Ramos (cell line): ENCODE measurements around the gene NBAS.

Source experiments
- in situ Hi-C: fragments of 300-500 bp; cut with MboI; formaldehyde crosslinking; loops from one replicate; pipeline ENCODE4 v1.14.3; 2022; ENCODE audit warnings: low sequenced_read_pairs; ENCODE audit not compliant: unreplicated experiment

NBAS gene

DNA sequence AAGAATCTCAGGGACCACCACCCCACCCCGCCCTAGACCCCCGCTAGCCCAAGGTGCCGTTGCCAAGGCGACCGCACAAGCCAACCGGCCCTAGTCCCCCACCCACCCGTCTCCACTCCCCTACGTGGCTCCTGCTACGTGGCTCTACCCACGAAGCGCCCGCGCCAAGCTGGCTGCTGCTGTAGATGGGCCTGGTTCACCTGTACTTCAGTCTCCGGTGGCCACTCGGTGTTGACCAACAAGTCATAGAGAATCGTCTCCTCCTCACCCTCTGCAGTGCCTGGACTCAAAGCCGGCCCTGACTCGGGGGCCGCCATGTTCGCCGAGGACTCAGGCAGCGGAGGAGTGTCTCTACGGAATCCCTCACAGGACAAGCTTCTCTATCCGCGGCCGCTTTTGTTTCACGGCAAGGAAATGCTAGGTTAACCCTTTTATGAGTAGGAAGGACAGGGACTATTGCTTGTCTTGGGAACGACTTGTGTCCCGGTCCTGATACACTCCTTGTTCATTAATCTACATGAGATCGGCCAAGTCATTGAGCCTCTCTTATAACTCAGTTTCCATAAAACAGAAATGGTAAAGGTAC lies at the start of gene NBAS:
TSS of gene NBAS (minus strand) at position 347 of the 586 bp plus-strand sequence. CDS start at position 317, 30 bp downstream.
- in situ Hi-C loops, result no loop called here

DNA sequence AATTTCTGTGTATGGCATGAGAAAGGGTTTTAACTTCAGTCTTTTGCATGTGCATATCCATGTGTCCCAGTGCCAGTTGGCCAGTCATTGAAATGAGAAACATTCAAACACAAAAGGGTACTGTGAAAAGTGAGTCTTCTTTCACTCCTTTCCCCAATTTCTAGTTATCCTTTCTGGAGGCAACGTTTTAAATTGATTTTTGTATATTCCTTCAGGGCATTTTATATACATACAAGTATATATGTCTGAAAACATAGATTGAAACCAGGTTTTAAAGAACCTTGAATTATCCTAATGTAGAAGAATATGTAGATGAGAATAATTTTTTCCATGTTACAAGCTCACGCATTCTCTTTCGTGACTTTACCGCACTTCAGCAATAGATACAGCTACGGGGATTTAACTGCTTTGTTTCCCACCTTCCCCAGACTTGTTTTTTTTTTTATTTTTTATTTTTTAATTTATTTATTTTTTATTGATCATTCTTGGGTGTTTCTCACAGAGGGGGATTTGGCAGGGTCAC lies 49.4 kb upstream of the NBAS start:
- in situ Hi-C loops, result no loop called here

DNA sequence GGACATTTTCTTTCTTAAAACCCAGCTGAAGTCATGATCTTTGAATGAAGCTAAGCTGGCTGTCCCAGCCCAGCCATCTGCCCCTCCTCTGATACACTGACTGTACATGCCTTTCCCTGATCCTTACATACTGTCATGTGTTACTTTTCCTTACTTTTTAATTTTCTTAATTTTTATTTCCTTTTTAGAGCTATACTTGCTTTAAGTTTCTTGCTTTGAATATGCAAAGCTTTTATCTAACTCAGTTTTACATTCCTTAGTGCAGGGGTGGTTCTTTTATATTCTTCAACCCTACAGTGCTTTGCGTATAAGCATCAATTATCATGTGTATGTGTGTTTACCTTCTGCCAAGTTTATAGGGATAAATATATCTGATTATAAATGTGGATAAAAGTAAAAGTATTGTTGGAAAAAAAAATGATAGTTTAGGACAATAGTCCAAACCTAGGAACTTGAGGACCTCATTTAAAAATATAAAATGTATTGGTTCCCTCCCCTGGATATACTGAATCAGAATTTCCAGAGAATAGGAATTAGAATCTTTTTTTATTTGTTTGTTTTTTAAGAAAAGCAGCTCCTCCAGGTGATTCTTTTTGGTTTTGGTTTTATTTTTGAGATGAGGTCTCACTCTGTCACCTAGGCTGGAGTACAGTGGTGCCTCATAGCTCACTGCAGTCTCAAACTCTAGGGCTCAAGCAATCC lies 48.4 kb upstream of the NBAS start:
- in situ Hi-C loops, result no loop called here

DNA sequence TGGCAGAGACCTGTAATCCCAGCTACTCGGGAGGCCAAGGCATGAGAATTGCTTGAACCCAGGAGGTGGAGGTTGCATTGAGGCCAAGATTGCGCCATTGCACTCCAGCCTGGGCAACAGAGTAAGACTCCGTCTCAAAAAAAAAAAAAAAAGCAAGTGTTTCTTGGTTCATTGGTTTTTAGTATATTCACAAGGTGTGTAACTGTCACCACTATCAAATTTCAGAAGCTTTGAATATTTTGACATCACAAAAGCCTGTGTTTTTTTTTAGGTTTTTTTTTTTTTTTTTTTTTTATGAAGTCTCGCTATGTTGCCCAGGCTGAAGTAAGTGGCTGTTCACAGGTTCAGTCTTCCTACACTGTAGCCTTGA lies 47.2 kb upstream of the NBAS start:
- in situ Hi-C loops, result no loop called here

DNA sequence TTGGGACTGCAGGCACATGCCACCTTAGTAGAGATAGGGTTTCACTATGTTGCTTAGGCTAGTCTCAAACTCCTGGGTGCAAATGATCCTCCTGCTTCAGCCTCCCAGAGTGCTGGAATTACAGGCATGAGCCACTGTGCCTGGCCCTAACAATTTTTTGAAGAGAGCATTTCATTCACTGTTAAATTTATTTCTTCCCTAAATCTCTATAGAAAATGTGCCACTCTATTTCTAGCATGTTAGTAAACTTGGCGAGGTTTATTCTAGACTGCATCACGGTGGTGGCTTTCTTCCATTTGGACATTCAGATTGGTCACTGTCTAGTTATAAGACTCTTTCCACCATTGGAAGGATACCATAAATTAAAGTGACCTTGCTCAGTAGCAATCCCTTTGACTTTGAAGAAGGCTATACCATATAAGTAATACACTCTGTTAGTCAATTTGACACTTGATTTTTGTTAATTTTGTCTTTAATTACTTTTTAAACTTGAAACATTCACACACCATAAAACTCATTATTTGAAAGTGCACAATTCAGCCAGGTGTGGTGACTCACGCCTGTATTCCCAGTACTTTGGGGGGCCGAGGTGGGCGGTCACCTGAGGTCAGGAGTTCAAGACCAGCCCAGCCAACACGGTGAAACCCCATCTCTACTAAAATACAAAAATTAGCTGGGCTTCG lies 46.7 kb upstream of the NBAS start:
- in situ Hi-C loops, result no loop called here

DNA sequence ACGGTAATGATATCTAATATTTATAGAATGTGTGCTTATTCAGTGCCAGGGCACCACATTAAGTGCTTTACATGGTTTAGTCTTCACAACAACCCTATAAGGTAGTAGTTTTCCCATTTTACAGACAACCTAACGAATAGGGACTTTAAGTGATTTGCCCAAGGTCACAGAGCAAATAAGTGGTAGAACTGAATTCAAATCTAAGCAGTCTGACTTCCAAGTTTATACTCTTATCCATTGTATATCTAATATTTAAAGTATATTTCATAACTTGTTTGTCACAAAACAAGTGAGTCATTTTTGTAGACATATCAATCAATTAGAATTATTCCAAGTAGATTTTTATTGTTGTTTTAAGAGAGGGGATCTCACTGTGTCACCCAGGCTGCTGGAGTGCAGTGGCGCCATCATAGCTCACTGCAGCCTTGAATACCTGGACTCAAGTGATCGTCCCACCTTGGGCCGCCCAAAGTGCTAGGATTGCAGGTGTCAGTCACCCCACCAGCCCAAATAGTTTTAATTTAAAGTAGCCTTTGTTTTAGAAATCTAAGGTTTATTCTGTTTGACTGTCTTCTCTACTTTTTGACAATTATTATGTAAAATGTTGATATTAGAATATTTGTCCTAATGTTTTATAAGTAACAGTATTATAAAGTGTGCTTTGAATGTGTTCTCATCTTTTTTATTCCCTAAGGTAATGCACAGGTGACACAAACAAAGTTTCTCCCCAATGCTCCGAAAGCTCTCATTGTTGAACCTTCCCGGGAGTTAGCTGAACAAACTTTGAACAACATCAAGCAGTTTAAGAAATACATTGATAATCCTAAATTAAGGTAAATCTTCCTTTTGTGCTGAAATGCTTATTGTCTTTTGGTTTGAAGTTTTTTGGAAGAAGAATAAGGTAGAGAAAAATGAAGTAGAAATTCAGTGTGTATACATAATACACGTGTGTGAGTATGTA lies 45.6 kb upstream of the NBAS start:
- in situ Hi-C loops, result no loop called here

DNA sequence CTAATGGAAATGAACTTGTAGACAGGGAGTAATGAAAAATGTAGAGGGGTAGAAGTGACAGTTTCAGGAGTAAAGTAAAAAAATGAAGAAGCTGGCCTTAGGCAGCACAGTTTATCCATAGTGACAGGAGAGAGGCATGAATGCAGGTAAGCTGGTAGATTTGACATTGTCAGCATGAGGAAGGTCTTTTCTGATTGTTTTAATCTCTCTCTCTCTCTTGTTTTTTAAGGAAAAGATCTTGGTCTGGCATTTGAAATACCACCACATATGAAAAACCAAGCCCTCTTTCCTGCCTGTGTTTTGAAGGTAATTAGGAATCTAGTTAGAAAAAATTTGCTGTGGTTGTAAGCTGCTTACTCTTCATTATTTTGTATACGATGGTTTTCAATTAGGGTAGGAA lies 44.6 kb upstream of the NBAS start:
- in situ Hi-C loops, result no loop called here

DNA sequence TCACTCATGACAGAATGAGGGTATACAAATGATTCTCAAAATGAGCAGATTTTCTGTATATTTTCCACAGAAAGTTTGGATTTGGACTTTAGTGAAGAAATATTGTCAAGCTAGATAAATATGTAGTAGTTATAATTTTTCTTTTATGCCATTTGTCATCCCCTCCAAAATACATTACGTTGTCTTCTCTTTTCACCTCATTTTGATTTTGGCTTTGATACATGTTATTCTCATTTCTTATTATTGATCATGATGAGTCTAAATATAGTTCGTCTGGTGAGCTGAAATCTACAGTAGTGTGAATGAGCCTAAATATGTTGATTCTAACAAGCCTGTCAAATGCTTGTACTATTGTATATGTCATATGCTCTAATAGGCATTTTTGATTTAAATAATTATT lies 42.8 kb upstream of the NBAS start:
- in situ Hi-C loops, result no loop called here

DNA sequence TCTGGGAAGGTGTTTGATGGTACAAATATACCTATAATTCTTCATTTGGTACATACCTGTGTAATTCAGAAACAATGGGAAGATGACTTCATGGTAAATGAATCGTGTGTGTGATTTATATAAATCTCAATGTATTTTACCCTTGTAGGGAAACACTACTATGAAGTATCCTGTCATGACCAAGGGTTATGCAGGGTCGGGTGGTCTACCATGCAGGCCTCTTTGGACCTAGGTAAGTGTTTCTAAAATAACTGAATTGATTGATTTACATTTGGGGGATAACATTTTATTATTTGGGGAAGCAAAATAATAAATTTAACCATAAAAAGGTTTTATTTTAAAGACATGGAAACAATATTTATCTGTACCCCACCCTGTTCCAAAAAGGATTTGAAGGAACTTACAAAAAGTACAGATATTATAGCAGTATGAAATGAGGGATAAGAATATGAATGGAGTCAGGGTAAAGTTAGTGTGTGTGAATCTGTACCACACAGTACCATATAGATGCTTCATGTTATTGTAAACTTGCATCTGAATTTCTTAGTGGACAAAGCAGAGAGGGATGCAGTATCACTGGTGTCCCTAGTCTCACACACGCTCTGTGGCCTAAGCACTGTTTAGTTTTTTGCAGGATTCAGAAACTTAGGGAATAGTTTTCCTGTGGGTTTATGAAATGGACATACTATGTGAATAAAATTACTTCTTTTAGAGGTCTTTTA lies 42.1 kb upstream of the NBAS start:
- in situ Hi-C loops, result no loop called here

DNA sequence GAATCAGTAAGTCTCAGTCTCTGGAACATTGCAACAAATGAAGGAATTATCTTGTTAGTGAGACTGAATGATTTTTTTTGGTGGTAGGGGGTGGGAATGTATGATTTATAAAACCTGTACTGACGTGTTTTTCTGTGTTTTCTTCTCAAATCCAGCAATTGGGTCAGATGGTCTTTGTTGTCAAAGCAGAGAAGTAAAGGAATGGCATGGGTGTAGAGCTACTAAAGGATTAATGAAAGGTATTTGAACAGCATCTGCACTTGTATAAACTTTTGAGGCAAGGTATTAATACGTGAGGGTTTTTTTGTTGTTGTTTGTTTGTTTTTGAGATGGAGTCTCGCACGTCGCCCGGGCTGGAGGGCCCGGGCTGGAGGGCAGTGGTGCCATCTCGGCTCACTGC lies 41.3 kb upstream of the NBAS start:
- in situ Hi-C loops, result no loop called here

DNA sequence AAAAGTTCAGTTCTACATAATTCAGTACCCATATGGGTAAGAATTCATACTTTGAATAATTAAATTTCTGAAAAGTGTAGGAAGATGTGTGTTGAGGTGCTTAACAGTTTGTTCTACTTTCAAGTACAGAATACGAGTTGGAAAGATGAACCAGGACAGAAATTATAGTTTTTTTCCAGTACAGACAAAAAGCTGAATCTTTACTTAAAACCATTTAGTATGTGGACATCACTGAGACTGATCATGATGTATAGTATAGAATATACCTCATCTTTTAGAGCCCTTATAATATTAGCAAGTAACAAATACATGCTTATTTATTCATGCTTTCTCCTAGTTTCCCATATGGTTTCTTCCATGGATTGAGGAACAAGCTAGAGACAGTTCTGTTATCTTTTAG lies 40.5 kb upstream of the NBAS start:
- in situ Hi-C loops, result no loop called here

DNA sequence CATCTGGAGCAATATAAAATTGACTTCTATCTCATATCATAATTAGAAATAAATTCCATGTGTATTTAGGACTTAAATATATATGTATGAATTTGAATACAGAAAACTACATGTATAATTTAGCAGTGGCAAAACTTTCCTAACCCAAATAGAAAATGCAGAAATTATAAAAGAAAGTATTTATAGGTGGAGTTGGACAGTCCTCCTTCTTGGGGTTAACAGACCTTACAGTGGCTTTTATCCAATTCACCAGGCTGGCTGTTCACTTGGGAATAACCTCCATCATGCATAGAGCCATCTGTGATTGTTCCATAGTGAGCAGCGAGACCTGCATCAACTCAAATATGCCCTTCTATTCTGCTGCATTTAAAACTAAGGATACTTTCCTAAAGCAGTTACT lies 38.9 kb upstream of the NBAS start:
- in situ Hi-C loops, result loop anchor here (25.0 kb wide), 1 partner anchor 463 kb away; no protein-coding TSS in a partner anchor

DNA sequence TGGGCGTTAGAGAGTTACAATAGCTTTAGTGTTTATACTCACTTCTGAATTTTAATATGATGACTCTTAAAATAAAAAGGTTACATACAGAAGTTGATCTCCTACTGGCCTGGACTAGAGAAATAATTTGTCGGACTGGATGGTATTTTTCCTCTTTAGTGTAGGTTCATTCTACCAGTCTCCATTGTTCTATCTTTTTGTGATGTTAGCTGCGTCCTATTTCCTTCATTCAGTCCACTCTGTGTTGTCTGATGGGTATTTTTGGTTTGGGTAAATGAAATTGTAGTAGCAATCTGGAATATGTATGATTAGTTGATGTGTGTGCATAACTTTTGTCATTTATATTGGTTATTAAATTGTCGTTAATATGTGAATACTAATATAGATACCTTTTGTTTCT lies 35.8 kb upstream of the NBAS start:
- in situ Hi-C loops, result loop anchor here (25.0 kb wide), 1 partner anchor 460 kb away; no protein-coding TSS in a partner anchor

DNA sequence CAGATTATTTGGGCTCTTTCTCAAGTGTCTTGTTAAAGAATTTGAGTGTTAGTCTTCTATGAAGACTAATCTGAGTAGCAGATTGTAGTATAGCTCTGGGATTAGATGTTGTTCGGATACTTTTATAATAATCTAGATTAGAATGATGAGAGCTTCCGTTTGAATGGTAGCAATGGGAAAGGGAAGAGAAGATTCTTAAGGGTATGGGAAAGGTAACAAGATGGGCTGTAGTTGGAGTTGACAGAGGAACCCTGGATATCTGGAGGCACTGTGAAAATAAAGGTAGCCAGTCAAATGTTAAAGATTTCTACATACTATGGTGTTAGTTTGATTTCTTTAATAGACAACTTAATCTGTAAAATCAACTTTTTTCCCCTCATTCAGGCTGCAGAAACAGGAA lies 35.2 kb upstream of the NBAS start:
- in situ Hi-C loops, result loop anchor here (25.0 kb wide), 1 partner anchor 459 kb away; no protein-coding TSS in a partner anchor

DNA sequence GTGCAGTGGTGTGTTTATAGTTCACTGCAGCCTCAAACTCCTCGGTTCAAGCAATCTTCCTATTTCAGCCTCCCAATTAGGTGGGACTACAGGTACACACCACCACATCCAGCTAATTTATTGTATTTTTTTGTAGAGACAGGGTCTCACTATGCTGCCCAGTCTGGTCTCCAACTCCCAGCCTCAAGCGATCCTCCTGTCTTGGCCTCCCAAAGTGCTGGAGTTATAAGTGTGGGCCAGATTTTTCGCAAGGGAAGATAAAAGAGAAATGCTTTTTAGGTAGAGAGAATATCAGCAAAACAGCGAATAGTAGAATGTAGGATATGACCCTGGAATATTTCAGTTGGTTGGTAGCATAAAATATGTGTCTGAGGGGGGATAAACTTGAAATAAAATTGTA lies 34.8 kb upstream of the NBAS start:
- in situ Hi-C loops, result loop anchor here (25.0 kb wide), 1 partner anchor 459 kb away; no protein-coding TSS in a partner anchor

DNA sequence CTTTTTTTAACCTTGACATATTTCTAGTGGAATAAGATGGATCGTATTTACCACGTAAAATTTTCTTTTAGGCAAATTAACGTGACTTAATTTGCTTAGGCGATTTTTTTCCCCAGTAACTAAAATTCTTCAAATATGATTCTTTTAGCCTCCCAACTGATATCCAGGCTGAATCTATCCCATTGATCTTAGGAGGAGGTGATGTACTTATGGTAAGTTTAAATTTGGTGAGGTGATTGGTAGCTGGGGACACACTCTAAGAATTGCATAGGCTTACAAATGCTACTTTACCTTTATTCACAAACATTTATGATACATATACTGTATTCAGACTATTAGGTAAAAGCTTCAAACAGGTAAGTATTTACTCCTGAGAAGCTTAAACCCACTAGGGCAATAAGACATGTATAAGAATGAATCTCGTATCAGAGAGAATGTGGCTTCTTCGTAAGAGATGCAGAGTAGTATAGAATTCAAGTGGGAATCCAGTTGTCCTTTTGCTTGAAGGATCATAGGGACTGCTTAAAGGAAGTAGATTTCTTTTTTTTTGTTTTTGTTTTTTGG lies 34.3 kb upstream of the NBAS start:
- in situ Hi-C loops, result loop anchor here (25.0 kb wide), 1 partner anchor 458 kb away; no protein-coding TSS in a partner anchor

DNA sequence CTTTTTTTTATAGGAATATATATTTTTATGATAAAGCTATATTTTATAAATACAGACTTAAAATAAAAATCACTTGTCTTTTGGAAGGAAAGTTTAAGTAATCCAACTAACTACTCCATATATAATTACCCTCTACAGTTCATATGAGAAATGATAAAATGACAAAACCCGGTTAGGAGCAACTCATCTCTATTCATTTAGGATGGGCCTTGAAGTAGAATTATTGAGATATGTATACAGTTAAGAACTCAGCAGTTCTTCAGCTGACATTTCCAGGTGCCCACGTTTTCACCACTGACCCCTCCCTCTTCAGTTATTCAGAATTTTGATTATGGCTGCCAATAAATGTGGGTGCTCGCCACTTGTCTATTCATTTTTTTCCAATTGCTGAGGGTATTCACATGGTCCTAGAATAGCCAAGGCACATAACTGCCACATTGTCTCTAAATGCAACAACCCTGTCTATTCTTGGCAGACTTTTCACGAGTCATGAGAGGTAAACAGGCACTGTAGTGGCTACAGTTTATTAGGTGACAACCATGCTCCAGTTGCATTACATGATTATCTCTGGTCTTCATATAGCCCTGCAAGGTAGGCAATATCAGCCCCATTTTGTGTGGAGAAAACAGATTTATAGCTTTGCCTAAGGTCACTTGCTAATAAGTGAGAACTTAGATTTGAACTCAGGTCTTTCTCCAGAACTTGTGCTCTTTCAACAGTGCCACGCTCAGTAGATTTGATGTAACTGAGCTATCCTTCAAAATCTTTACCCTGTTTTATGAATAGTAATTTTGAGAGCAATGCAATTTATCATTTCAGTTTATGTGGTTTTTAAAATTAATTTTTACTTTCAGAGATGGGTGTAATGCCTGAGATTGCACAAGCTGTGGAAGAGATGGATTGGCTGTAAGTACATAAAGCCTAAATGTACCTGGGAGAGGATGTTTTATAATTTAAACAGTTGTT lies 33.4 kb upstream of the NBAS start:
- in situ Hi-C loops, result loop anchor here (25.0 kb wide), 1 partner anchor 457 kb away; no protein-coding TSS in a partner anchor

DNA sequence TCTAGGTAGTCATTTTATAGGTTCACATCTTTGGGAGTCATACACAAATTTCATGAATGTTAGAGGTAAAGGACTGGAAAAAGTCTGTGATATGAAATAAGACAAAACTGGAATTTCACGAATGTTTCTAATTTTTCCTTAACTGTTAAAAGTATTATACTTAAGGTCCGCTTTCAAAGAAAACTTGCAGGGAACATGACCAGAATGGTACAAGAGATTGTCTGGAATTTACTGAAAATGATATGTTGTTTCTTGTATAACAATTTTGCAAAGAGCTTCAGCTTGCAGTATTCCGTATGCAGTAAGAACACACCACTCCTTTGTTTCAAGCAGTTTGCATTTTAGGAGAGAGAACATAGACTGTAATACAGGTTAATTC lies 32.2 kb upstream of the NBAS start:
- in situ Hi-C loops, result loop anchor here (25.0 kb wide), 1 partner anchor 456 kb away; no protein-coding TSS in a partner anchor
